Lung (tissue), 12 donors: ENCODE measurements around the gene AKT2. TPM values are rescaled to one million over a fixed set of nuclear protein-coding genes. Genes with fewer than 3 reads are reported as not detected.

Experiments
- ATAC-seq: fragments of 200-7000 bp; cut with Tn5 transposase; one replicate; pipeline ENCODE4 v1.9.1; 2020; ENCODE audit warnings: moderate number of reproducible peaks; ENCODE audit not compliant: insufficient read depth, low FRiP score
- DNase-seq, 3 donors: peaks; one replicate each; pipeline ENCODE4 v3.0.0-alpha.2; 2013 to 2017
- H3K27ac ChIP-seq, 2 donors: one replicate each; pipeline ENCODE4 v1.5.1; 2013; ENCODE audit warnings: mild to moderate bottlenecking in 2 of 2, moderate library complexity in 2 of 2, control low read depth in 1 of 2, inconsistent platforms in 1 of 2, low read depth in 1 of 2, low read length in 1 of 2
- H3K27me3 ChIP-seq, 3 donors: one replicate each; pipeline ENCODE4 v1.5.1; 2013; ENCODE audit warnings: low read length in 2 of 3; ENCODE audit not compliant: control insufficient read depth in 3 of 3, insufficient read depth in 3 of 3
- H3K36me3 ChIP-seq, 4 donors: one replicate each; pipeline ENCODE4 v1.5.1; 2013; ENCODE audit warnings: low read length in 4 of 4, mild to moderate bottlenecking in 1 of 4, moderate library complexity in 1 of 4; ENCODE audit not compliant: control insufficient read depth in 4 of 4, insufficient read depth in 4 of 4
- H3K4me1 ChIP-seq, 5 donors: one replicate each; pipeline ENCODE4 v1.5.1; 2013; ENCODE audit warnings: low read length in 5 of 5, mild to moderate bottlenecking in 2 of 5, moderate library complexity in 1 of 5; ENCODE audit not compliant: control insufficient read depth in 5 of 5, insufficient read depth in 5 of 5
- H3K4me3 ChIP-seq: one replicate; pipeline ENCODE4 v1.5.1; 2013; ENCODE audit warnings: mild to moderate bottlenecking, control low read depth, moderate library complexity
- H3K9ac ChIP-seq, 2 donors: one replicate each; pipeline ENCODE4 v1.5.1; 2013; ENCODE audit warnings: low read length in 2 of 2, control low read depth in 1 of 2; ENCODE audit not compliant: insufficient read depth in 1 of 2
- H3K9me3 ChIP-seq, 4 donors: one replicate each; pipeline ENCODE4 v1.5.1; 2013; ENCODE audit warnings: low read length in 3 of 4, mild to moderate bottlenecking in 1 of 4, moderate library complexity in 1 of 4; ENCODE audit not compliant: control insufficient read depth in 4 of 4, insufficient read depth in 3 of 4
- CTCF ChIP-seq: IDR thresholded peaks from 2 replicates; pipeline ENCODE4 v1.5.1; 2012; ENCODE audit warnings: mild to moderate bottlenecking; ENCODE audit errors: control extremely low read depth, extremely low read depth
- WGBS, 2 donors: extraction: QIAGEN DNeasy Blood & Tissue Kit; methylation state at CpG; one replicate each; pipeline ENCODE4 v1.1.7; 2013; 5-methylcytosine and 5-hydroxymethylcytosine counted together
- polyA plus RNA-seq, 2 donors: library from polyadenylated mRNA; stranded (reverse); fragments of 200-250 nt; gene quantifications; one replicate each; pipeline ENCODE4 v1.2.1, GENCODE V29; 2013
- total RNA-seq, 2 donors: library from RNA; depleted of rRNA in 1 of 2; stranded (reverse); fragments of >200 nt in 1 of 2; gene quantifications; one replicate each; pipeline ENCODE4 v1.2.1, GENCODE V29; 2014 to 2021
- donor health status: control.
- donor health status: control.
- donor health status: Bipolar disorder and iron deficiency.
- donor health status: healthy.
- donor health status: DM: yes; HTN: yes; CAD: no.

The AKT2 gene
- total and polyA plus RNA-seq, 4 donors, result 62.3 to 138 (median 93.1) TPM

- TF ChIP-seq CTCF, result no peak
- Histone ChIP-seq H3K4me3 (no peak overlapping the region), H3K4me1 (peaks cover 0 to 9% (median 0%) of the 10 kb centered on the region in 5 donors), H3K9ac (no peak overlapping the region), H3K36me3 (peaks cover 3 to 20% (median 10%) of the 10 kb centered on the region in 4 donors), H3K27ac (no peak overlapping the region), H3K27me3 (no peaks in the 10 kb centered on the region), H3K9me3 (no peaks in the 10 kb centered on the region)
- WGBS, 2 donors, result 88 to 89% methylated on average over 11 of the region's 11 CpGs
- DNase-seq, result no peak
- no peak for ATAC-seq
Observed at GRCh38 chr19:40249781-40250180, 35.4 kb downstream of the AKT2 start.

- Histone ChIP-seq H3K9ac (no peak overlapping the region), H3K27me3 (no peaks in the 10 kb centered on the region), H3K36me3 (peaks cover 3 to 19% (median 10%) of the 10 kb centered on the region in 4 donors), H3K27ac (no peak overlapping the region), H3K4me1 (peaks cover 0 to 9% (median 0%) of the 10 kb centered on the region in 5 donors), H3K9me3 (no peaks in the 10 kb centered on the region), H3K4me3 (no peak overlapping the region)
- ATAC-seq (no peak), DNase-seq (no peak)
- TF ChIP-seq CTCF, result no peak
- WGBS, 2 donors, result 73 to 82% methylated on average over 10 of the region's 10 CpGs
Observed at GRCh38 chr19:40249201-40249600, 35.9 kb downstream of the AKT2 start.

- H3K4me1 ChIP-seq, result peaks cover 0 to 12% (median 0%) of the 10 kb centered on the region in 5 donors
- H3K27ac ChIP-seq, result no peak overlapping the region
- TF ChIP-seq CTCF, result no peak
- DNase-seq (no peak), ATAC-seq (no peak)
- no peaks in the 10 kb centered on the region for H3K9me3 ChIP-seq
- peaks cover 0 to 13% (median 6%) of the 10 kb centered on the region in 4 donors for H3K36me3 ChIP-seq
- H3K4me3 ChIP-seq, result no peak overlapping the region
- 83 to 88% methylated on average over 12 of the region's 12 CpGs for WGBS, 2 donors
- no peaks in the 10 kb centered on the region for H3K27me3 ChIP-seq
- H3K9ac ChIP-seq, result no peak overlapping the region
Observed at GRCh38 chr19:40247735-40248262, 37.3 kb downstream of the AKT2 start.

GRCh38 chr19:40247178-40247577, 38.0 kb downstream of the AKT2 start:
- Histone ChIP-seq H3K36me3 (peaks cover 0 to 16% (median 6%) of the 10 kb centered on the region in 4 donors), H3K4me1 (peaks cover 0 to 17% (median 2%) of the 10 kb centered on the region in 5 donors), H3K27me3 (no peaks in the 10 kb centered on the region), H3K9me3 (no peaks in the 10 kb centered on the region), H3K27ac (no peak overlapping the region), H3K4me3 (no peak overlapping the region), H3K9ac (no peak overlapping the region)
- WGBS, 2 donors, result 76 to 84% methylated on average over 6 of the region's 6 CpGs
- DNase-seq (no peak), ATAC-seq (no peak)
- TF ChIP-seq CTCF, result no peak
